NCI-H526 treated with DMSO at 0.1 percent for 48 hours (cell line): ENCODE results near the gene ATAD2B.

ENCODE experiments used
- DNase-seq: peaks from one replicate; lab custom pipeline; 2025; lab: John Stamatoyannopoulos, UW

The ATAD2B gene

GRCh38 chr2:23912054-23912453 lies 14.9 kb downstream of the ATAD2B start:
- no peak for DNase-seq

- DNase-seq = no peak
These were observed 21.8 kb downstream of the ATAD2B start for GRCh38 chr2:23905155-23905554.

DNA sequence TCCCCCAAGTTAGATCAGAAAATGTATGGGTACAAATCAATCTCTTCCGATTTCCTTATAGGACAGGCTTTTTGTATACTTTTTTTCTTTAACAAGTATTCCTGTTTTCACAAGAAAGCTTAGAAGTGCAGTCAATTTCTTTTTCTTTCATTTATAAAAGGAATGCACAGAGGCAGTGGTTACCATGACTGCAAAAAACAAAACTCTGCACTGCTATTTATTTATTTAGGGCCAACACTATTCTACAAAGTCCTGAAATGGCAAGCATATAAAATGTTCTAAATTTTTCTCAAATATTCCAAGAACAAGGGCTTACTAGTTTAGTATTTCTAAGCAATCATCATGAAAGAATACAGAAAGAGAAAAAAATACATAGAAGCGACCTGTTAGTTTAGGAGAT lies 22.2 kb downstream of the ATAD2B start:
- no peak for DNase-seq

- no peak for DNase-seq
These were observed 22.7 kb downstream of the ATAD2B start for GRCh38 chr2:23904215-23904614.

- DNase-seq = no peak
These were observed 23.9 kb downstream of the ATAD2B start for GRCh38 chr2:23903034-23903433.

DNA sequence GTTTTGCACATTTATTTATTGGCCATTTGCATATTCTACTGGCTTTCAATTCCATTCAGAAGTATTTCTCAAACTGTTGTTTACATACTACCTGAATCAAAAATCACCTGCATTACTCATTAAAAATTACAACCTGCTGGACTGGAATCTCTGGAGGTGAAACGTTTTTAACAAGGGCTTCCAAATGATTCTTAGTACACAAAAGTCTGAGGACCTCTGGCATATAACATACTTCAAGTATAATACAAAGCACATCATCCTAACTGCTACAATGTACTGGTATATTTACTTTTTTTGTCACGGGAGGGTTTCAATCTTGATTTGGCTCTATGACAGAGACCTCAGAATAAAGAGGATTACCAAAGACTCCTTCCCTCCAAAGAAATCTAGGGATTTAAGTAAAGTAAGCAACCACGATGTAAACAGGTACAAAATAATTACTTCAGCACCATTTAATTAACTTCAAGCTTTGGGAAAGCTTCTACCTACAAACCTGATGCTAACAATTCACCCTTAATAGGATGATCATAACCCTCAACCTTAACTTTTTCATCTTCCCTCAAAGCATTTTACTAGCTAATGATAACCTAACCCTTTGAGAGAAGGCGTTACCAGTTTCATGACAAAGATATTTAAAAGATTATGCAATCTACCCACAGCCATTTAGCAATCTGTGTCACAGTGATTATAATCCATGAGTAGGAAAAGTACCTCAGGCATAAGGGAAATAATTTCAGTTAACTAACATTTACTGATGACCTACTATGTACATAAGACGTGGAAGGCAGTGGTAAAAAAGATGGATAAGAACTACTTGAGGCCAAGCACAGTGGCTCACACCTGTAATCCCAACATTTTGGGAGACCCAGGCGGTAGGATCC lies 24.7 kb downstream of the ATAD2B start:
- no peak for DNase-seq

DNA sequence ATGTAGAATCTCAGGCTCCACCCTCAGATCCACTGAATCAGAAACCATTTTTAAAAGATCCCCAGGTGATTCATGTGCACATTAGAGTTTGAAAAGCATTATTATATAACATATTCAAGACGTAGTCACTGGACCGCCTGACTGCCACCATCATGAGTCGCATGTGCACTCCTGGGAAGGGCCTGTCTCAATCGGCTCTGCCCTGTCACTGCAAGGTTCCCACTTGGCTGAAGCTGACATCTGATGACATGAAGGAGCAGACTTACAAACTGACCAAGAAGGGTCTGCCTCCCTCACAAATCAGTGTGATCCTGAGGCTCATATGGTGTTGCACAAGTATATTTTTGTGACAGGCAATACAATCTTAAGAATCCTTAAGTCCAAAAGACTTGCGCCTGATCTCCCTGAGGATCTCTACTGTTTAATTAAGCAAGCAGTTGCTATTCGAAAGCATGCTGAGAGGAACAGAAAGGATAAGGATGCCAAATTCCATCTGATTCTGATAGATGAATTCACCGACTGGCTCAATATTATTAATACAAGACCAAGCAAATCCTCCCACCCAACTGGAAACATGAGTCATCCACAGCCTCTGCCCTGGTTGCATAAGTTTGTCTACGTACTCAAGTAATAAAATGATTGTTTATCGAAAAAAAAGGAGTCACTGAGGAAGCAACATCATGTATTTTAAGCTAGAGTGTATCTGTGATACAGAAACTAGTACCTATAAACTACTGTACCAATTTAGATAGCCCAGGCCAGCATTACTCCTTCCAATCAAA lies 26.2 kb downstream of the ATAD2B start:
- no peak for DNase-seq

DNA sequence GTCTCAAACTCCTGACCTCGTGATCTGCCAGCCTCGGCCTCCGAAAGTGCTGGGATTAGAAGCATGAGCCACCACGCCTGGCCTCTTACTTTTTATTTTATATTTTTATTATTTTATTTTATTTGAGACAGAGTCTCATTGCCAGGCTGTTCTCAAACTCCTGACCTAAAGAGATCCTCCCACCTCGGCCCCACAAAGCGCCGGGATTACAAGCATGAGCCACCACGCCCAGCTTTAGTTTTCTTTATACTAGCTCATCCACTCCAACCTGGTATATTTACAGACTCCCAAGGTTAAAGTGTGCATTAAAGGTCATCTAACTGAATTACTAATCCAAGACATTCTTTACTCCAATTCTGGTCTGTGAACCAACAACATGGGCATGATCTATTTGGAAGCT lies 26.8 kb downstream of the ATAD2B start:
- DNase-seq = no peak

- DNase-seq = no peak
These were observed 55.7 kb downstream of the ATAD2B start for GRCh38 chr2:23871206-23871605.

GRCh38 chr2:23867449-23867848 lies 59.5 kb downstream of the ATAD2B start:
- DNase-seq = no peak

- DNase-seq = no peak
These were observed 64.1 kb downstream of the ATAD2B start for GRCh38 chr2:23862716-23863426.

GRCh38 chr2:23861952-23862351 lies 65.0 kb downstream of the ATAD2B start:
- DNase-seq = no peak

GRCh38 chr2:23859983-23860382 lies 66.9 kb downstream of the ATAD2B start:
- DNase-seq = no peak

- DNase-seq = no peak
These were observed 67.7 kb downstream of the ATAD2B start for GRCh38 chr2:23859234-23859633.

DNA sequence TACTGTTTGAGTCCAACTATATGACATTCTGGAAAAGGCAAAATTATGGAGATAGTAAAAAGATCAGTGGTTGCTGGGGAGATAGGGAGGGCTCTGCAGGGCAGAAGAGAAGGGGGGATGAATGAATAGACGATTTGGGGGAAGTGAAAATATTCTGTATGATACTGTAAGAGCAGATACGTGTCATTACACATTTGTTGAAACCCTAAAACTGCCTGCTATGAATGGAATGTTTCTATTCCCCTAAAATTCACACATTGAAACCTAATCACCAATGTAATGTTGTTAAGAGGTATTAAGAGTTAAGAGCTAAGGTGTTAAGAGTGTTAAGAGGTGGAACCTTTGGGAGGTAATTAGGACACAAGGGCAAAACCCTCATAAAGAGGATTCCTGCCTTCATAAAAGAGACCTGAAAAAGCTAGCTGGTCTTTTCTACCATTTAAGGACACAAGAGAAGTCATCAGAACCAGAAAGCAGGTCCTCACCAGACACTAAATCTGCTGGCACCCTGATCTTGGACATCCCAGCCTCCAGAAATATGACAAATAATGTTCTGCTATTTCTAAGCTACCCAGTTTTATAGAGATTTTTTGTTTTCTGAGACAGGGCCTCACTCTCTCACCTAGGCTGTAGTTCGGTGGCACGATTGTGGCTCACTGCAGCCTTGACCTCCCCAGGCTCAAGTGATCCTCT lies 76.2 kb downstream of the ATAD2B start:
- DNase-seq = no peak

- DNase-seq = no peak
These were observed 82.0 kb downstream of the ATAD2B start for GRCh38 chr2:23844905-23845304.

DNA sequence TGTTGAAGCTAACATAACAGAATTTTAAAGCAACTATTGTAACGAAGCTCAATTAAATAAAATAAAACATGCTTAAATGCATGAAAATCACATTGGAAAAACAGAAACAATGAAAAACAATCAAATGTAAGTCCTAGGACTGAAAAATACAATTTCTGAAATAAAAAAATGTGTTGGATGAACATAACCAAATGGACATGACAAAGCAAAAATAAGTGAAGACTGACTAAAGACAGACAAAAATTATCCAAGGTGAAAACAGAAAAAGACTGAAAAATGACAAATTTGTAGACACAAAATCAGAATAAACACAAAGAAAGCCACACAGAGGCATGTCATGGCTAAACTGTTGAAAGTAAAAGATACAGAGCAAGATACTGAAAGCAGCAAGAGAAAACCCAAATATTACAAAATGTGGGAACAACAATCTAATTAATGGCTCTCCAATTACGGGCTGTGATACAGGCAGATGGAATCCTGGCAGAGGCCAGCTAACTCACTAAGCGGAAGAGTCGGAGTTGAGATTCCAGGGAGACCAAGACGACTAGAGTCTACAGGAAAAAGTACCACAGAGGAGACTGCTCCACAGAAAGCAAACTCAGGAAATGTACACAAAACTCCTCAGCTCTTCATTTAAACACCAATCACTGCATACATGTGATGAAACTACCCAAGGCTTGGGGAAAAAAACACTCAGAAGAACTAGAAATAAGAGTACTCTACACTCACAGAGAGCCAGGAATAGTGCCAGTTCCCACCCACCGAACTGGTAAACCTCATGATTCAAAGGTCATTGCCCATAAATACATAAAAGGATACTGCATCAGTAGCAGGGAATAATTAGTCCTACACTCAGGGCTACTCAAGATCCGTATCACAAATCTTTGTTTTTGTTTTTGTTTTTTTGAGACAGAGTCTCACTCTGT lies 83.6 kb downstream of the ATAD2B start:
- DNase-seq = no peak

DNA sequence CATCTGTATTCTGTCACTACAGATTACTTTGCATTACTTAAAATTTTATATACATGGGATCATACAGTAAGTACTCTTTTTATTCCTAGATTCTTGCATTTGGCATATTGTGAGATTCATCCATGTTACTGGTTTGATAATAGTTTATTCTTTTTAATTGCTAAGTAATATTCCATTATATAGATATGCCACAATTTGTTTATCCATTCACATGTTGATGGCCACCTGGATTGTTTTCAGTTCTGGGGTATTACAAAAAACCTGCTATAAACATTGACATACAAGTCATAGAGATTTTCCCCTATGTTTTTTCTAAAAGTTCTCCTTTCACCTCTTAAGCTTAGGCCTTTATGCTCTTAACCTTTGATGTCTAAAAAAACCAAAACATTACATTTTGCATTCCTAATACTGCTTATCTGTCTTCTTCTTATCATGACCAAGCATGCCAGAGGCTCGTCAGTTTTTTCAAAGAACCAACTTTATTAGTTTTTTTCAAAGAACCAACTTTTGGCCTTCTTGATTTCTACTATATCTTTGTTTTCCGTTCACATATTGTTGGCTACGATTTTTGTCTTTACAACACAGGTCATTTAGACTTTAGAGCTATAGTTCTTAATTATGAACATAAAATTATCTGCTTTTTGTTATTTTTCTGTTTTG lies 86.9 kb downstream of the ATAD2B start:
- no peak for DNase-seq

DNA sequence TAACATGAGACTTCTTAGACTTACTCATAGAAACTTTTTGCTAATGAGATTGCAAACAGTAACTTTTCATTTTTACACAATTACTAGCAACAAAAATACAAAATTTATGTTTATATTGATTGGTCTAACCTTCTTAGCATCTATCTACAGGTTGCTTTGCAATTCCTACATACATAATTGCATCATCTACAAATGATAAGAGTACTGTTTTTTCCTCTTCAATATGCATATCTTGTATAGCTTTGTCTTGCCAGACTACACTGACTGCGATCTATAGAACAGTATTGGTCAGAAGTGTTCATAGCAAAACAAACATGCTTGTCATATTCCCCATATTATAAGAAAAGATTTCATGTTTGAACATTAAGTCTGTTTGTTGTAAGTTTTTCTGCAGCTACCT lies 87.9 kb downstream of the ATAD2B start:
- no peak for DNase-seq

GRCh38 chr2:23838581-23838980 lies 88.3 kb downstream of the ATAD2B start:
- no peak for DNase-seq
